Right cardiac atrium (tissue), 5 donors: ENCODE measurements around the gene NGEF. TPM values are rescaled to one million over a fixed set of nuclear protein-coding genes. Genes with fewer than 3 reads are reported as not detected.

Experiments used
- ATAC-seq, 2 donors: fragments of 200-7000 bp; cut with Tn5 transposase; one replicate each; pipeline versions ENCODE4 v1.8.0 to v1.9.1; 2020; ENCODE audit warnings: moderate library complexity in 2 of 2, mild to moderate bottlenecking in 1 of 2
- DNase-seq, 3 donors: peaks; one replicate each; pipeline ENCODE4 v3.0.0-alpha.2; 2020
- H3K27ac ChIP-seq: one replicate; pipeline ENCODE4 v1.5.1; 2013; ENCODE audit warnings: mild to moderate bottlenecking, low read length, control low read depth, moderate library complexity
- H3K27me3 ChIP-seq: one replicate; pipeline ENCODE4 v1.6.1; 2013; ENCODE audit not compliant: control insufficient read depth, insufficient read depth
- H3K4me1 ChIP-seq: one replicate; pipeline ENCODE4 v1.6.1; 2013; ENCODE audit warnings: low read length; ENCODE audit not compliant: control insufficient read depth, insufficient read depth
- H3K4me3 ChIP-seq: one replicate; pipeline ENCODE4 v1.5.1; 2013; ENCODE audit warnings: low read length, control low read depth
- H3K9me3 ChIP-seq: one replicate; pipeline ENCODE4 v1.6.1; 2013; ENCODE audit warnings: low read length; ENCODE audit not compliant: control insufficient read depth
- WGBS: extraction: QIAGEN DNeasy Blood & Tissue Kit; methylation state at CpG from one replicate; pipeline ENCODE4 v1.1.7; 2013; 5-methylcytosine and 5-hydroxymethylcytosine counted together
- intact Hi-C, 4 donors: fragments of 100-400 bp; cut with DNase I; formaldehyde crosslinking; loops; one replicate each; pipeline versions ENCODE4 v1.11.0 to v1.14.0; 2022 to 2023
- polyA plus RNA-seq: library from polyadenylated mRNA; stranded (reverse); fragments of 200-250 nt; gene quantifications from one replicate; pipeline ENCODE4 v1.2.3, GENCODE V29; 2013
- total RNA-seq, 4 donors: library from RNA; stranded (reverse); fragmentation: NEBNext Ultra II Directional; extraction: Animal tissue kit (Norgen Biotek cat#: 25700); gene quantifications; one replicate each; pipeline ENCODE4 v1.2.1, GENCODE V29; 2021
- donor health status: healthy with polysubstance abuse.
- donor health status: DM: no; HTN: yes; CAD: no.
- donor health status: DM: no; HTN: no; CAD: no.
- donor health status: DM: no; HTN: yes; CAD: no; lungs with severe emphysema.
- donor health status: DM: yes; HTN: yes; CAD: no.

Gene NGEF
- total and polyA plus RNA-seq, 5 donors, result 1.5 to 4.2 (median 2.7) TPM

- peak in 1 of 2 donors; percentile 7 for ATAC-seq
- Histone ChIP-seq H3K27ac (no peak overlapping the region), H3K4me3 (no peak overlapping the region), H3K27me3 (no peaks in the 10 kb centered on the region), H3K9me3 (no peaks in the 10 kb centered on the region), H3K4me1 (no peaks in the 10 kb centered on the region)
- no peak for DNase-seq
- intact Hi-C loops, result no loop called here
- WGBS, result 72% methylated on average over 10 of the region's 10 CpGs
Measured at GRCh38 chr2:233041722-233042323, 28.8 kb upstream of the NGEF start.

GRCh38 chr2:233040571-233040970 lies 27.5 kb upstream of the NGEF start:
- no peak overlapping the region for H3K27ac ChIP-seq
- DNase-seq (no peak), ATAC-seq (no peak)
- intact Hi-C loops, result no loop called here
- WGBS, result 86% methylated on average over 4 of the region's 4 CpGs
- H3K9me3 ChIP-seq, result no peaks in the 10 kb centered on the region
- H3K27me3 ChIP-seq, result no peaks in the 10 kb centered on the region
- H3K4me1 ChIP-seq, result no peaks in the 10 kb centered on the region
- H3K4me3 ChIP-seq, result no peak overlapping the region

GRCh38 chr2:233039846-233040530 lies 26.9 kb upstream of the NGEF start:
- DNase-seq (no peak), ATAC-seq (no peak)
- Histone ChIP-seq H3K27ac (no peak overlapping the region), H3K27me3 (no peaks in the 10 kb centered on the region), H3K4me3 (no peak overlapping the region), H3K4me1 (no peaks in the 10 kb centered on the region), H3K9me3 (no peaks in the 10 kb centered on the region)
- intact Hi-C loops, result no loop called here
- 89% methylated on average over 10 of the region's 10 CpGs for WGBS

GRCh38 chr2:233039212-233039845 lies 26.3 kb upstream of the NGEF start:
- no peak overlapping the region for H3K27ac ChIP-seq
- ATAC-seq (no peak), DNase-seq (no peak)
- intact Hi-C loops, result no loop called here
- H3K4me3 ChIP-seq, result no peak overlapping the region
- H3K9me3 ChIP-seq, result no peaks in the 10 kb centered on the region
- 83% methylated on average over 8 of the region's 8 CpGs for WGBS
- H3K27me3 ChIP-seq, result no peaks in the 10 kb centered on the region
- H3K4me1 ChIP-seq, result no peaks in the 10 kb centered on the region

DNA sequence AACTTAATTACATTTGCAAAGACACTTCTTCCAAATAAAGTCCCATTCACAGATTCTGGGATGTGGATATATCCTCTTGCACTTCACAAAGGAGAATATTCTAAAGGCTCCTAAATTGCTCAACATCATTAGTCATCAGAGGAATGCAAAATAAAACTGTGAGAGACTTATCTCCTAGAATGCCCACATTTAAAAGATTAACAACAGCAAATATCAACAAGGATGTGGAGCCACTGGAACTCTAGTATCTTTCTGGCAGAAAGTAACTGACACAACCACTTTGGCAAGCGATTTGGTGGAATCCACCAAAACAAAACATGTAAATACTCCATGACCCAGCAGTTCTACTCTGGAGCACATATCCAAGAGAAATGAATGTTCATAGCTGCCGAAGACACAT lies 24.0 kb upstream of the NGEF start:
- intact Hi-C loops, result no loop called here

DNA sequence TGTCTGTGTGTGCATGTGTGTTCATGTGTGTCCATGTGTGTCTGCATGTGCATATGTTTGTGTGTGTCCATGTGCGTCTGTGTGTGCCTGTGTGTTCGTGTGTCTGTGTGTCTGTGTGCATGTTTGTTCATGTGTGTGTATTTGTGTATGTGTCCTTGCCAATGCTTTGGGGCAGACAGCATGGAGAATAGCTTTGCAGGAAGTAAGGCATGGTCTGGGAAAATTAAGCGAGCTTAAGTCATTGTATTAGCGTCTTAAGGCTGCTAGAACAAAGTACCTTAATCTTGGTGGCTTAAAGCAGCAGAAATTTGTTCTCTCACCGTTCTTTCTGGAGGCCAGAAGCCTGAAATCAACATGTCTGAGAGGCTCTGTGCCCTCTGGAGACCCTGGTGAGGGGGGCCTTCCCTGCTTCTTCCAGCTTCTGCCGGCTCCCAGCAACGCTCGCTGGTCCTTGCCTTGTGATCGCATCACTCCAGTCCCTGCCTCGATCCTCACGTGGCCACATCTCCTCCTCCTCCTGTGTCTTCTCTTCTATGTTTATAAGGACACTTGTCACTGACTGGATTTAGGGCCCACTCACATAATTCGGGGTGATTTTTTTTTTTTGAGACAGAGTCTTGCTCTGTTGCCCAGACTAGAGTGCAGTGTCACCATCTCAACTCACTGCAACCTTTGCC lies 23.2 kb upstream of the NGEF start:
- Histone ChIP-seq H3K9me3 (no peaks in the 10 kb centered on the region), H3K4me3 (no peak overlapping the region), H3K27me3 (no peaks in the 10 kb centered on the region), H3K4me1 (no peaks in the 10 kb centered on the region), H3K27ac (no peak overlapping the region)
- DNase-seq (no peak), ATAC-seq (no peak)
- WGBS, result 91% methylated on average over 12 of the region's 12 CpGs
- intact Hi-C loops, result no loop called here

More for the DNA sequence above, 24.0 kb upstream of the NGEF start:
- no peak for DNase-seq
- Histone ChIP-seq H3K27ac (no peak overlapping the region), H3K4me1 (no peaks in the 10 kb centered on the region), H3K4me3 (no peak overlapping the region), H3K9me3 (no peaks in the 10 kb centered on the region), H3K27me3 (no peaks in the 10 kb centered on the region)
- no peak for ATAC-seq
- WGBS, result 89% methylated on average over 2 of the region's 2 CpGs

- WGBS, result 92% methylated on average over 23 of the region's 23 CpGs
- no peaks in the 10 kb centered on the region for H3K27me3 ChIP-seq
- H3K4me3 ChIP-seq, result no peak overlapping the region
- no peaks in the 10 kb centered on the region for H3K9me3 ChIP-seq
- no peak overlapping the region for H3K27ac ChIP-seq
- DNase-seq (no peak), ATAC-seq (no peak)
- intact Hi-C loops, result no loop called here
- no peaks in the 10 kb centered on the region for H3K4me1 ChIP-seq
Measured at GRCh38 chr2:233035426-233036161, 22.5 kb upstream of the NGEF start.

DNA sequence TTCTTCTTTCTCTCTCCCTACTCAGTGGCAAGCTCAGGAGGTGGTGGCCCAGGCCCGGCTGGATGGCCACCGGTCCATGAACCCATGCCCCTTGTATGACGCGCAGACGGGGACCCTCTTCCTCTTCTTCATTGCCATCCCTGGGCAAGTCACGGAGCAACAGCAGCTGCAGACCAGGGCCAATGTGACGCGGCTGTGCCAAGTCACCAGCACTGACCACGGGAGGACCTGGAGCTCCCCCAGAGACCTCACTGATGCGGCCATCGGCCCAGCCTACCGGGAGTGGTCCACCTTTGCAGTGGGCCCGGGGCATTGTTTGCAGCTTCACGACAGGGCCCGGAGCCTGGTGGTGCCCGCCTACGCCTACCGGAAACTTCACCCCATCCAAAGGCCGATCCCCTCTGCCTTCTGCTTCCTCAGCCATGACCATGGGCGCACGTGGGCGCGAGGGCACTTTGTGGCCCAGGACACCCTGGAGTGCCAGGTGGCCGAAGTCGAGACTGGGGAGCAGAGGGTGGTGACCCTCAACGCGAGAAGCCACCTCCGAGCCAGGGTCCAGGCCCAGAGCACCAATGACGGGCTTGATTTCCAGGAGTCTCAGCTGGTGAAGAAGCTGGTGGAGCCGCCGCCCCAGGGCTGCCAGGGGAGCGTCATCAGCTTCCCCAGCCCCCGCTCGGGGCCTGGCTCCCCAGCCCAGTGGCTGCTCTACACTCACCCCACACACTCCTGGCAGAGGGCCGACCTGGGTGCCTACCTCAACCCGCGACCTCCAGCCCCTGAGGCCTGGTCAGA lies 21.2 kb upstream of the NGEF start:
- Histone ChIP-seq H3K27ac (no peak overlapping the region), H3K4me1 (no peaks in the 10 kb centered on the region), H3K4me3 (no peak overlapping the region), H3K27me3 (no peaks in the 10 kb centered on the region), H3K9me3 (no peaks in the 10 kb centered on the region)
- DNase-seq (no peak), ATAC-seq (peak in 1 of 2 donors; percentile 20)
- 95% methylated on average over 37 of the region's 37 CpGs for WGBS
- intact Hi-C loops, result no loop called here

DNA sequence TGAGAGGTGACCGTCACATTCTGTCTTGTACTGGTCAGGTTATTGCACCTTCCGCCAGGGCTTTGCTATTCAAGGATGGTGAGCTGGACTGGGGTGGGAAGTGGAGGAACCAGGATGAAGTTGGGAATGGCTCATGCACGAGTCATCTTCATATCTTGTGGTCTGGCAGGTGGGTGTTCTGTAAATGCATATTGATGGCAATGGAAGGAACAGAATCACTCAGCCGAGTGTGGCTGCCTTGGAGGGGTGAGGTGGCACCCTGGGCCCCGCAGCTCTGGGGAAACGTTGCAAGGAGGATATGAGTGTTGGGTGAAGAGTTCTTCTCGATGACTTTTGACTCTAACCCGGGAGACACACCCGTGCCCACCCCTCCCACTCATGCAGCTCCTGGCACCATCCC lies 20.6 kb upstream of the NGEF start:
- intact Hi-C loops, result no loop called here
- DNase-seq (no peak), ATAC-seq (no peak)
- 83% methylated on average over 9 of the region's 9 CpGs for WGBS
- Histone ChIP-seq H3K27ac (no peak overlapping the region), H3K27me3 (no peaks in the 10 kb centered on the region), H3K4me3 (no peak overlapping the region), H3K9me3 (no peaks in the 10 kb centered on the region), H3K4me1 (no peaks in the 10 kb centered on the region)

DNA sequence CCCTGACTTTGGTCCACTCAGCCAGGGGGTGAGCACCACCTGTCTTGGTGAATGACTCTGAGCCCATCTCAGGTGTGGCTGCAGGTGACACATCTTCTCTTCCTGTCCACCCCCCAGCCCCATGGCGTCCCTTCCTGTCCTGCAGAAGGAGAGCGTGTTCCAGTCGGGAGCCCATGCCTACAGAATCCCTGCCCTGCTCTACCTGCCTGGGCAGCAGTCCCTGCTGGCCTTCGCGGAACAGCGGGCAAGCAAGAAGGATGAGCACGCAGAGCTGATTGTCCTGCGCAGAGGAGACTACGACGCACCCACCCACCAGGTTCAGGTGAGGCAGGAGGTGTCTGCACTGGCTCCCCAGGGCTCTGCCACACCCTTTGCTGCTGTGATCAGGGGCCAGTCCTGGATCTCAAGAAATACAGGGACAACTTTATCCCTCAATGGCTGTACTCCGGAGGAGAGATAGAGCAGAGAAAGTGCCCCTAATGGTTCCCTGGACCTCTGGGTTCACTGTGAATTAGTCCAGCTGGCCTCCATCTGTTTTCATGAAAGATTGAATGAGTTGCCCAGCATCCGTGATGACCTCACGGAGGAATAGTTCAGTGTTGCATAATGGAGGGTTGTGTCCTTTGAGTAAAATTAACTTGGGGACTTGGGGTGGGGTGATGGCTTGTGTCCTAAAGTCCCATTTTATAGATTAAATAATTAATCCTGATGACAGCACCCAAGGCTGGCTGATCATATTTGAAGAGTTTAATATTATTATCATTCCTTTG lies 19.7 kb upstream of the NGEF start, which contains the start of gene NEU2:
TSS of gene NEU2 (plus strand) at position 122 of the 770 bp plus-strand sequence. CDS start at position 122, 0 bp downstream.
- intact Hi-C loops, result no loop called here
- H3K4me1 ChIP-seq, result no peaks in the 10 kb centered on the region
- H3K9me3 ChIP-seq, result no peaks in the 10 kb centered on the region
- no peak for DNase-seq
- no peak within 1 kb of the TSS for H3K4me3 ChIP-seq
- no peak for ATAC-seq
- no peaks in the 10 kb centered on the region for H3K27me3 ChIP-seq
- 89% methylated on average over 13 of the region's 13 CpGs for WGBS
- no peak within 1 kb of the TSS for H3K27ac ChIP-seq
